Activated CD4-positive, alpha-beta T cell treated with anti-CD3 and anti-CD28 coated beads, Interleukin-2, amount 50 U/mL, for 24 hours (primary cell): Measurements from ENCODE around the gene METRNL.
"Not testable (repeated sequence)": the region's sequence is repeated elsewhere in the genome, so short reads cannot be mapped to it uniquely, and the experiment has no call there.

Source experiments
- DNase-seq, 2 donors: peaks; one replicate each; pipeline ENCODE4 v3.0.0-alpha.2; 2020; ENCODE audit warnings: low read depth in 1 of 2, low spot score in 1 of 2

The METRNL gene

GRCh38 chr17:83079352-83079747 is at the start of gene METRNL:
TSS of gene METRNL (plus strand) at chr17:83079609. CDS start at chr17:83079816, 207 bp downstream.
- no peak for DNase-seq

- no peak for DNase-seq
Observed at GRCh38 chr17:83030432-83030831, 49.0 kb upstream of the METRNL start.

GRCh38 chr17:83031321-83031945 is 48.0 kb upstream of the METRNL start:
- DNase-seq, result no peak

- not testable (repeated sequence) for DNase-seq
Observed at GRCh38 chr17:83031946-83032451, 47.4 kb upstream of the METRNL start.

GRCh38 chr17:83032781-83033180 is 46.6 kb upstream of the METRNL start:
- DNase-seq, result no peak

- no peak for DNase-seq
Observed at GRCh38 chr17:83034525-83034924, 44.9 kb upstream of the METRNL start.

- DNase-seq, result no peak
Observed at GRCh38 chr17:83035722-83036121, 43.7 kb upstream of the METRNL start.

GRCh38 chr17:83036193-83036592 is 43.2 kb upstream of the METRNL start:
- DNase-seq, result no peak

- no peak for DNase-seq
Observed at GRCh38 chr17:83036666-83037065, 42.7 kb upstream of the METRNL start.

- no peak for DNase-seq
Observed at GRCh38 chr17:83037084-83037873, 42.1 kb upstream of the METRNL start.

- DNase-seq, result no peak
Observed at GRCh38 chr17:83037874-83038165, 41.6 kb upstream of the METRNL start.

- not testable (repeated sequence) for DNase-seq
Observed at GRCh38 chr17:83038983-83039382, 40.4 kb upstream of the METRNL start.

GRCh38 chr17:83041305-83041704 is 38.1 kb upstream of the METRNL start:
- no peak for DNase-seq

GRCh38 chr17:83042522-83043158 is 36.8 kb upstream of the METRNL start:
- DNase-seq, result no peak

- DNase-seq, result not testable (repeated sequence)
Observed at GRCh38 chr17:83044479-83044878, 34.9 kb upstream of the METRNL start.

GRCh38 chr17:83046448-83047181 is 32.8 kb upstream of the METRNL start:
- no peak for DNase-seq

GRCh38 chr17:83047182-83047478 is 32.3 kb upstream of the METRNL start:
- DNase-seq, result no peak

GRCh38 chr17:83047818-83048475 is 31.5 kb upstream of the METRNL start:
- not testable (repeated sequence) for DNase-seq

GRCh38 chr17:83050651-83051395 is 28.6 kb upstream of the METRNL start:
- no peak for DNase-seq
